NCI-H82 (cell line): ENCODE data around the gene TMEM176B.
A peak's percentile ranks its signal among the peaks of the same experiment; 100 is the strongest.
"Not testable (repeated sequence)": the region's sequence is repeated elsewhere in the genome, so short reads cannot be mapped to it uniquely, and the experiment has no call there.

ENCODE experiments used
- DNase-seq: peaks from one replicate; lab custom pipeline; 2025; lab: John Stamatoyannopoulos, UW

Gene TMEM176B

DNA sequence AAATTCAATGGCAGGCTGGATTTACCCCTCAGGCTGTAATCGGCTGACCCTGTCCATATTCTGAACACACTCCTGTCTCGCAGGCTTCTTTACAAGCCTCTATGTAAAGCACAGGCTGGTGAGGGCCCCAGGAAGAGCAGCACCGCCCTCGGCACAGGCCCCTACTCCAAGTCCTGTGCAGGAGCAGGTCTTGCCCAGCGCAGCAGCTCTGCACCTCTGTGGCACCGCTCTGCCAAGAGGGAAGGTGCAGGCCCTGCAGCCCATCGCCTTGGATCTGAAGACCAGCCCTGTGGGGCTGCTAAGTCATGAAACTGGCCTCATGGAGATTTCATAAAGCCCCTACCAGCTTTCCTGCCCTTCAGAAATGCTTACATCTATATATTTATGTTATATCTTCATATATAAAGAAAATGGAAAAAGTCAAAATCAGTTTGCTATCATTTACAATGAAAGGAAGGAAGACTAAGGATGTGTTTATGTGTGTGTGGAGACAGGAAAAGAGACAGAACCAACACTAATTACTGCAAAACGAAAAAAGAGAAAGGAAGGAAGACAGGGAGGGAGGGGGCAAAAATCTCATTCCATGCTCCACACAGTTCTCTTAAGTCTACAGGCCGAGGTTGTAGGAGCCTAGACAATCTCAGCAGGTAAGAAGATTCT, 9.6 kb downstream of the TMEM176B start:
- DNase-seq, result no peak

DNA sequence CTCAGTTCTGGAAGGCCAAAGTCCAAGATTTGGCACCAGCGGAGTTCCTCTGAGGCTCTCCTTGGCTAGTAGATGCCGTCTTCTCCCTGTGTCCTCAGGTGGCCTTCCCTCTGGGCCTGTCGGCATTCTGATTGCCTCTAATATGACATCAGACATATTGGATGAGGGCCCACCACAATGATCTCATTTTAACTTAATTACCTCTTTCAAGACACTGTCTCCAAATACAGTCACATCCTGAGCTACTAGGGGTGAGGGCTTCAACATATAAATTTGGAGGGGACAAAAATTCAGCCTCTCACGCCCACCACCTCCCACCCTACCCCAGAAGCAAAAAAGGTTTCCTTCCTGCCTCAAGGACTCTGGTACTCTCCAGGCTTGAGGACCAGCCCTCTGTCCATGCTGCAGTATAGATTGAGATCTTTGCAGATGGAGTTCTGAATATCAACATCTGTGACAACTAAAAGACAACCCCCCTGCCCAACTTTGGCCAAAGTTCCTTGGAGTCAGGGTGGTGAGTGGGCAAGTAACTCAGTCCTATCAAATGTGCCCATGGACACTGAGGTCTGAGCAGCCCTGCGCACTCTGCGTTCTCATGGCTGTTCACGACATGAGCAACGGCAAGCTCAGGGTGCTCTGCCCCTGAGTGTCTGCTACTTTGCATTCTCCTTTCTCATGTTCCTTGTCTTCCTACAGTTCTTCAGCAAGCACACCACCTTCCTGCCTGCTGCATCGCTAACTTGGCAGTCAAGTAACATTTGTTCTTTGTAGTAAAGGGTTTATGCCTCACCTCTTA, 11.5 kb downstream of the TMEM176B start:
- DNase-seq, result peak; percentile 23

DNA sequence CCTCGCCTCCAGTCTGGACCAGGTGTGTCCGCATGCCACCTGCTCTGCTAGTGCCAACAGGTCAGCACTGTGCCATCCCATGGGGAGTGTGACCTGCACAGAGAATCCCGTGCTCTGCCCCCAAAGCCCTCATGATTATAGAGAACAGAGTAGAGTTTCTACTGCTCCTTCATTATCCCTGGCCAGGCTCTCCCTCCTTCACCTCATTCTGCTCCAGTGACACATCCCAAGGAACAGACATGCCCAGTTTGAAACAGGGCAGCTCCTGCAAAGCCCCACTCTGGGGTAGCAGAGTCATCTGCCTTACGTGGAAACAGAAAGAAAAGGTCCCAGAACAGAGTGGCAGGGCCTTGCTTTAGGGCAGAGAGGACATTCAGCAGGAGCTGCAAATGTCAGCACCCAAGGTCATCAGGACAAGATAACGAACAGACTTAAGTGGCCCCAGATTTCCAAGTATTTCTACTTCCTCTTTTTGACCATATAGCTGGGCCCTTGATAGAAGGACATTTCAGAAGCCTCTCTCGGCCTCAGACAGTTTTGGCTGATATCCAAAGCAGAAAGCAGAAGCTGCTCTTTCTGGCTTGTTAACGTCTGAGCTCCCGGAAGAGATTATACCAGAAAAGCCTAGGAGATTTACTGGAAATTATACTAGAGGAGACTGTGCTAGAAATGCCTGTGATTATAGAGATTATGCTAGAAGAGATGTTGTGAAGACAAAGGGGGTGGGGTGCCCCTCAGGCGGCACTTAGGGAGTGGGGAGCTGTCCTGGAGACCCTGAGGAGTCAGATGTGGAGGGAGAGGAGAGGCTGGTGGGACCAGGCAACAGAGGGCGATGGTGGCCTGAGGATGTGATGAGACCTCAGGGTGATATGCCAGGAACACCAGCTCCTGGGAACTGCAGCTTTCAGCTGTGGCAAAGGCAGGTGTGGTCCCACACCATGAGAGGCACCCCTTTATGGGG, 12.6 kb downstream of the TMEM176B start:
- DNase-seq, result peak; percentile 81

DNA sequence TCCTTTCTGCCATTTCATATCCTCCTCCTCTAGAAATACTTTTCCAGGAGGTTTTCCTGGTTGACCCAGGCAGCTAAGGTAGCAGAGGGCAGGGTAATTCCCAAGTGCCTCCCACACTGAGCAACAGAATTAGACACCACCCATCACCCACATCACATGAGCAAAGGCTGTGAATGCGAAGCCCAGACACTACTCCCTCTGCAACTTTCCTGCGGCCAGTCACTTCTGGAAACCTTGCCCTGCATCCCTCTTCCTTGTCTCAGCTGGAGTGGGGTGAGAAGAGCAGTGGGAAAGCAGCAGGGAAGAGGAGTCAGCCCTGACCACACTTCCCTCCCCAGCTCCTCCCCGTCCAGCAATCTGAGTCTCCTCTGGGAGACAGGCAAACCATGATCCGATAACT, 15.2 kb downstream of the TMEM176B start:
- DNase-seq, result no peak

DNA sequence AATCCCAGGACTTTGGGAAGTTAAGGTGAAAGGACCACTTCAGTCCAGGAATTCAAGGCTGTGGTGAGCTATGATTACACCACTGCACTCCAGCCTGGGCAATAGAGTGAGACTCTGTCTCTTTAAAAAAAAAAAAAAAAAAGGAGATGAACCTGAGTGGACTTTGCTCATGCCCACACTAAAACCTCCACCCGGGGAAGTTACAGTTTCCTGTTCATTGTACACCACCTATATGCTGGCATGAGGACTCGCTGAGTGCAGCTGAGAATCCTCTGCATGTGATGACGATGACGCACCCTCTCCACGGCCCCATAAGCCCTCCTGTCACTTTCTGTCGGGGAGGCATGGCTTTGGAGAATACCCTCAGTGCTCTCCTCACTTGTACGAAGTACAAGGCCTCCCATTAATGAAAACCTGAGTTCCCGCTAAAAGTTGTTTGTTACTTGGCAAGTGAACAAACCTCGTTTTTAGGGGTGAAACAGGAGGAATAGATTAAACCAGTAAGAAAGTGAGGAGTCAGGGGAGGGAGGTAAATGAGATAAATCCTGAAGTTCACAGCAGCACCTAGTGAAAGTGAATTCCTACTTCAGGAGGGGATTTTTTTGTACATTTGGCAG, 15.9 kb downstream of the TMEM176B start:
- DNase-seq, result no peak

DNA sequence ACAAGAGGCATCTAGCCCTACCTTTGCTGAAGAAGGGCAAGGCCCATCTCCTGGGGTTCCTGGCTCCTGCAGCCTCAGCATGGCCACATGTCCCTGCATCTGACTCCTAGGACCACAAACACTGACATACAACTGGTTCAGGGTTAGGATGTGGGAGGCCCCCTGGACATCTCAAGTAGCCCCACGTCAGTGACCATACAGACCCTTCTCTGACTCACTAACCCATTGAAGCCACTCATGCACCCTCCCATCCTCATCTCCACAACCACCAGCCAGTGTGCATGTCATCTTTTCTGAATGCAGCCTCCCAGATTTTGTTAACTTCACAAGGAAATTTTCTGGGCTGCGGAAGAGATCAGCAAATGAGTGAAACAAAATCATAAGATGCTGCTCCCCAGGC, 18.2 kb downstream of the TMEM176B start:
- no peak for DNase-seq

DNA sequence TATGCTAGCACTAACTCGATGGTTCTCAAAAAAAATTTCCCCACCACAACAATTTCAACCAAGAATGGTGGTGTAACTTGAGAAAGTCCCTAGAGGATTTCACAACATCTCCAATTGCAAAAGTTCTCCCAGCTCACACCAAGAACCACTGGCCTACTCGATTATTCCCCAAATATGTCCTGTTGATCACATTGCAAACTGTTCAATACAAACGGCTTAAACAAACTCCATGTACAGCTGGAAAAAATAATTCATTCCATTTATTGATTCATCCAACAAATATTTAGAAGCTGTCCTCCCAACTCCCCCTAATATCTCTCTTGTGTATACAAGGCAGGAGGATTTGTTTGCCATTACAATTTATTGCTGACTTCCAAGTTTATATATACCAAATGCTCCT, 19.1 kb downstream of the TMEM176B start:
- no peak for DNase-seq

DNA sequence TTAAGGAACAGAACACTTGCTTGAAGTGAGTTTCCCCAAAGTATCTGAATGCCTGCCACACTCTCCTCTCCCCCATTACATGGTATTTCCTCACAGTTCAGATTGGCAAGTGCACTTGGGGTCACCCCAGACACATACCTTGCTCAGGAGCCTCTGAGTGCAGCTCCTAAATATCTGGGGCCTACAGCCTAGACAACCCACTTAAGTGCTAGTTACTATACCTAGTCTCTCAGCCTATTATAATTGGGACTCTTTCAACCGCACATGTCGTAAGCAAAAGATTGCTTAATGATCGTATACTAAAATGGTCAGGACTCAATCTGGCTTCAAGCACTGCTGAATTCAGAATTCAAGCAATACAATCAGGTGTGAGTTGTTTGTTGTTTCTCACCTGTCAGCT, 19.9 kb downstream of the TMEM176B start:
- no peak for DNase-seq

DNA sequence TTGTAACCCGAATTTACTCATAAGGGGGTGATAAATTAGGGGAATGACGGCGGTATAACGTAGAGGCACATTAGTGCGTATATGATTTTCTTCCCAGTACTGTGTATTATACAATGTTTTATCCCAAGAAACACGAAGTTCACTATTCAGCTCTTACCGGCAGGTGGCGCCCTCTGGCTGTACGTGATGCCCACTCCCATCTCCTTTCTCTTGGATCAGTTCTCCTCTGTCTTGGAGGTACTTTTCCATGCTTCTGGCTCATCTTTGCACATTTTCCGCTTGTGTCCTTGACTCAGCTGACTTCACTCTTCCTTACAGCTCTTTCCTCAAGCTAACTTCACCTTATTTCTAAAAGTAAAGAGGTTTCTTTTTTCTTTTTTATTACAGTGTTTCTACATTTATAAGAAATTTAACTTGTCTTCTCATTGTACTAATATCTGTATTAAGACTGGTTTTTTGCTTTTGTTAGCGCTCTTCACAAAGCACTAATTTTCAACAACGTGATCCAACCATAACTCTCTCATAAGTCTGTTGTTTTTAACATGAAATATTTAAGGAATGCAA, 21.3 kb downstream of the TMEM176B start:
- peak; percentile 90 for DNase-seq

DNA sequence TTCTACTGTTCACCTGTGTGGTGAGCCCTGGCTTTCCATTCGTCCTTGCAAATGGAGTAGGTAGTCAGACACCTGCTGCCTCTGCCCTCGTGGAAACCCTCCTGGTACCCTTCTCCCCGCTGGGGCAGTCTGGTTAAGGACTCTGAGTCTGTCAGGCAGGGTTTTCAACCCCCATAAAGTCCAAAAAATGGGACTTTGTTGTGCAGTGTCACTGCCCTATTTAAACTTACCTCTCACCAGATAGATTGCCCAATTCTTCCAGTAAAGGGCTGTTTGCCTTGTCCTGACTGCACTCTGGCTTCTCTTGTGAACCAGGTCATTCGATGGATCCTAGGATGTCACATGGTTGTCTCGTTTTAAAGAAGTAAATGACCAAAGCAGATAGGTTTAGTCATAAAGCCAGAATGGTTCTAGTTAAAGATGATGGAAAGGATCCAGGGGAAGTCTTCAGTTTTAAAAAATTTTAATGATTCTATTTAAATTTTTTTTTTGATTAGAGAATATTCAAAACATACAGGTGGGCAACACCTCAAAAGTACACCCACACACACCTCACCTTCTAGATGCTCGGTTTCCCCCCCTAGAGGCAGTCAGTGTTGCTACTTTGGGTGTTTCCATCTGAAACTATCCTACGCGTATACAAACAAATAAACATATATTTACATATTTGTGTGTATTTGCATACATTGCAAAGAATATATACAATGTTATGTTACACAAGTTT, 22.0 kb downstream of the TMEM176B start:
- DNase-seq, result no peak

DNA sequence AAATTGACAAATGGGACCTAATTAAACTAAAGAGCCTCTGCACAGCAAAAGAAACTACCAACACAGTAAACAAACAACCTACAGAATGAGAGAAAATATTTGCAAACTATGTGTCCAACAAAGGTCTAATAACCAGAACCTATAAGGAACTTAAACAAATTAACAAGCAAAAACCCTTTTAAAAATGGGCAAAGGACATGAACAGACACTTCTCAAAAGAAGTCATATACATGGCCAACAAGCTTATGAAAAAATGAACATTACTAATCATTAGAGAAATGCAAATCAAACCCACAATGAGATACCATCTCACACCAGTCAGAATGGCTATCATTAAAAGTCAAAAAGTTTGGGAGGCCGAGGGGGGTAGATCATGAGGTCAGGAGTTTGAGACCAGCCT, 26.0 kb downstream of the TMEM176B start:
- DNase-seq, result not testable (repeated sequence)

DNA sequence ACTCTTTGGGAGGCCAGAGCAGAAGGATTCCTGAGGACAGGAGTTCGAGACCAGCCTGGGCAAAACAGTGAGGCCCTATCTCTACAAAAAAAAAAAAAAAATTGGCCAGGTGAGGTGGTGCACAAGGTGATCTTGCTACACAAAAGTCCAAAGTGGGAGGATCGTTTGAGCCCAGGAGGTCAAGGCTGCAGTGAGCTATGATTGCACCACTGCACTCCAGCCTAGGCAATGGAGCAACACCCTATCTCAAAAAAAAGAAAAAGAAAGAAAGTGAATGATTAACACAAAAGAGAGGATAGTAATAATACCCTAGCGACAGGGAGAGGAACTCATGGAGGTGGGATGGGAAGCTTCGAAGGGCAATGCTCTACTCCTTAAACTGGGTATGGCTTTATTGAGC, 30.4 kb downstream of the TMEM176B start:
- DNase-seq, result no peak

DNA sequence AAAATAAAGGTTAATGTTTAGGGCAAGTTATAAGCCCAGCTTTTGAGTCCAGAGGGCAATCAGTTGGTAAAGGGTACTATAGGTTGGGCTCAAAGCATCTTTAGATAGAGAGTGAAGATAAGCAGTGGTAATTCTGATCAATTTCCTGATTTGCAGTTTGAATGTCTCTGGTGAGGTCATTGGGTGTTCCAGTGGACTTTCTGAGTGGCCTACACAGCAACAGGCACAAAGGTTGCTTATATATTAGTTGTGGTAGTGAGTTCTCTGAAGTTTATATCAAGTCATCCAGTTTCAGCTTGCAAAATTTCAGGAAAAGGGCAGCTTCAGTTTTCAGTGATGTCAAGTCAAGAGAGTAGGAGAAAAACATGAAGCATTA, 33.8 kb downstream of the TMEM176B start:
- DNase-seq, result no peak

DNA sequence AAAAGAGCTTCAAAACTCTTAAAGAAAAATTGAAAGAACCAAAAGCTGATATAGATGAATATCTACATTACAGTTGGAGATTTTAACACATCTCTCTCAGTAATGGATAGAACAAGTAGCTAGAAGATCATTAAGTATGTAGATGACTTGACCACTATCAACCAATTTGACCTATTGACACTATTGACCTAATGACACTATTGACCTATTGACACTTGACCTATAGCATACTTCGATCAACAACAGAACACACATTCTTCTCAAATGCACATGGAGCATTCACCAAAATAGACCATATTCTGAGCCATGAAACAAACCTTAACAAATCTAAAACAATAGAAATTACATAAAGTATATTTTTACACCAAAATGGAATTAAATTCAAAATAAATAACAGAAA, 40.7 kb downstream of the TMEM176B start:
- no peak for DNase-seq

DNA sequence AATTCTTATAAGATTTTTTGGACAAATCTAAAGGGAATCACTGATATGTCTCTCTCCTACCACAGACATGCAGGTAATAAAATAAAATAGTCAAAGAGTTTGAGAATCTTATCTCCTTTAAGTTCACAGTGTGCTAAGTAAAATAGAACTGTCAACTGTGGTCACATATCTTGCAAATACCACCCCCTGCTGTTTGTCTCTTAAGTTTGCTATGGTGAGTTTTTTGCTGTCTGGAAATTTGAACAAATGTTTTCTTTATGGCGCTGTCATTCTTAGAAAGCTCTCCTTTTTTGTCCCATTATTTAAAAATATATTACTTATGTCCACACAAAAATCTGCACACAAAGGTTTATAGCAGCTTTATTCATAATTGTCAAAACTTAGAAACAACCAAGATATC, 43.3 kb downstream of the TMEM176B start:
- peak; percentile 25 for DNase-seq

DNA sequence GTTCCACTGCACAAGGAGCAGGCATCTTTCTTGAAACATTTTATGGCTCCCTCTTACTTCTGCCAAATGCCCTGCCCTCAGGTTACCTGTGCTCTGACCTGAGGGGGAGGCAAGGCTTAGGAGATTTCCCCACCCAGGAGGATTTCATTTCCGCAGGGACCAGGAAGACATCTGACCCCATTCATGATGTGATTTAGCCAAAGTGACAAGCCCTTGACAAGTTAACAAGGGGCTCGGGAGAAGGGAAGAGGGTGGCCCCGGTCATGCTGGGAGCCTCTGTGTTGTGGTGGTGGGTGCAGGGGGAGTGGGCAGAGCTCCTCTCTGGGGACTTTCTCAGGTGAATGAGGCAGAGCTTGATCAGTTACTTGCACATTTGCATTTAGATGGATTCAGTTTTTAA, 44.0 kb downstream of the TMEM176B start:
- no peak for DNase-seq

DNA sequence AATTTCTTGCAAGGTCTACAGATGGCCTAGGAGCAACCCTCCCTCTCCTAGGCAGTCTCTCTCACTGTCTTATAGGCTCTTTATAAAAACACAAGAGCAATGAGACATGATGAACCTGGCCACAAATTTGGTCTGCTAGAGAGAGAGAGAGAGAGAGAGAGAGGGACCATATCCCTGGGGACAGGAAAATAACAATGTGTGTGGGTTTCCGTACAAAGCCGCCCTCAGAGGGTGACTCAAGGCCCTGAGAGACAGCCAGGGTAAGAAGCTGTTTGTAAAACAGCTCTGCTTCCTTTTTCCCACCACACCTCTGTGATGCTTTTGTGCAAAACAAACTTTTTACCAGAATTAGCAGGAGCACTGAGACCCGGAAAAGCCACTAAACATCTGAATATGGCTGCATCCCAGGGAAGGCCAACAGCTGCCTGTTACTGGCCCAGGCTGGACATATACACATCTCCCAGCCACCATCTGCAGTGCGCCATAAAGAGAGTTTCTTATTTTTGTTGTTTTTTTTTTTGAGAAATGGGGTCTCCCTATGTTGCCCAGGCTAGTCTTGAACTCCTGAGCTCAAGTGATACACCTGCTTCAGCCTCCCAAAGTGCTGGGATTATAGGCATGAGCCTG, 44.6 kb downstream of the TMEM176B start:
- DNase-seq, result no peak

DNA sequence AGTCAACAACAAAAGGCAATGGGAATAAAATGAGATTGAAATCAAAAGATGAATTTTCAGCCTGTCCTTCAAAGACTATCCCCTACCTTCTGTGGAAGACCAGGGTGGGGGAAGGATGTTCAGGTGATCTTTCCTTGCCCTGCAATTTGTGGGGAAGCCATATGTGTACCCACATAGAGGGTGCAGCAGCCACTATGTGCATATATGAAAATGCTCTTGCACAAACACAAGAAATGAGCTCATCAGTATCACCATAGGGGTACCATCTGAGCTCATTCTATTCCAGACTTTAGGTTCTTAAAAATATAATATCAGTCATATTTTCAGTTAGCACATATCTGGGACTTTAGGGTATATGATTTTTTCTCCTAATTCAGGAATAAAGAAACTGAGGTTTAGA, 45.2 kb downstream of the TMEM176B start:
- no peak for DNase-seq

DNA sequence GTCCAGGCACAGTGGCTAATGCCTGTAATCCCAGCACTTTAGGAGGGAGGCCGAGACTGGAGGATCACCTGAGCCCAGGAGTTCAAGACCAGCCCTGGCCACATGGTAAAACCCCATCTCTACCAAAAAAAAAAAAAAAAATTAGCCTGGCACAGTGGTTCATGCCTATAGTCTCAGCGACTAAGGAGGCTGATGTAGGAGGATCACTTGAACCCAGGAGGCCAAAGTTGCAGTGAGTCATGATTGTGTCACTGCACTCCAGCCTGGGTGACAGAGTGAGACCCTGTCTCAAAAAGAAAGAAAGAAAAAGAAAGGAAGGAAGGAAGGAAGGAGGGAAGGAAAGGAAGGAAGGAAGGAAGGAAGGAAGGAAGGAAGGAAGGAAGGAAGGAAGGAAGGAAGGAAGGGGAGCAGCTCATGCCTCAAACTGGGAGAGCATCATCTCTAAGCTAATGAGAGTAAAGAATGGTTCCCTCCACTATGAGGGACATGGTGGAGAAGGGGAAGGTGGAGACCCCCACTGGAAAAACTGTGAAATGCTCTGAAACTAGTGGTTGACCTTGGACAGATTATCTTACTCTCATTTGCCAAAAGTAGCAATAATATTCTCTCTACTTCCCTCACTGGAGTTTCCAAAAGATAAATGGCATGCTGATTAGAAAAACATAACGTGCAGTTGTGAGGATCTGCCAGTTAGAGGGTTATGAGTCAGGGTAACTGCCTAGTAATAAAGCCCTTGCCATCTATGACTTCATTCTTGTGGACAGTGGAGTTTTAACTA, 46.1 kb downstream of the TMEM176B start:
- peak; percentile 34 for DNase-seq

DNA sequence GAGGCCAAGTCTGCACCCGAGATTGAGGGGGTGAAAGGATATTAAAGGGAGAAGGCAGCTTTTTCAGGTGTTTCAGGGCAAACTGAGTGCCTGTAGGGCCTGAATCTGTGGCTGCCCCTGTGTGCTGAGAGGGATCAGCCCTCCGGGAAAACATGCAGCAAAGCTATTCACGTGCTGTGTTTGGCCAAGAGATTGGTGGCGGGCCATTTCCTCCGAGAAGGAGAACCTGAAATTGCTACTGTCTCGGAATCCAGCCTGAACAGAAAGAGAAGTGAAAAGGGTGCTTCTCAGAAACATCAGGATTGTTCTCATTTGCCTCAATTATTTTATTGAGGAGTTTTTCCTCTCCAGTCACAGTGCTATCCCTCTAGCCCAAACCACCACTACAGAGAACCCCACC, 46.9 kb downstream of the TMEM176B start:
- DNase-seq, result no peak
